KMS-11 (cell line): ENCODE data around the gene ASMTL.

Source experiments
- H2AFZ ChIP-seq: fragments of 200-600 bp; sonication (generic); 2 replicates; pipeline ENCODE4 v1.6.1; 2016; ENCODE audit warnings: antibody characterized with exemption, mixed run types, low read depth
- H3K27ac ChIP-seq: fragments of 200-600 bp; sonication (generic); 2 replicates; pipeline ENCODE4 v1.6.1; 2016; ENCODE audit warnings: mild to moderate bottlenecking, mixed run types
- H3K27me3 ChIP-seq: fragments of 200-600 bp; sonication (generic); 2 replicates; pipeline ENCODE4 v1.6.1; 2017; ENCODE audit warnings: mild to moderate bottlenecking, low read depth, mixed run types, moderate library complexity; ENCODE audit not compliant: insufficient read depth
- H3K36me3 ChIP-seq: fragments of 200-600 bp; sonication (generic); 2 replicates; pipeline ENCODE4 v1.6.1; 2017; ENCODE audit warnings: mild to moderate bottlenecking, mixed run types; ENCODE audit not compliant: insufficient read depth
- H3K4me1 ChIP-seq: fragments of 200-600 bp; sonication (generic); 2 replicates; pipeline ENCODE4 v1.6.1; 2016; ENCODE audit warnings: mild to moderate bottlenecking, low read depth, mixed run types; ENCODE audit not compliant: poor library complexity, severe bottlenecking
- H3K4me2 ChIP-seq: fragments of 200-600 bp; sonication (generic); 2 replicates; pipeline ENCODE4 v1.7.0; 2016; ENCODE audit warnings: mild to moderate bottlenecking, mixed run types
- H3K4me3 ChIP-seq: fragments of 200-600 bp; sonication (generic); IDR thresholded peaks from 2 replicates; pipeline ENCODE4 v1.6.1; 2017; ENCODE audit warnings: low read depth, low read length, mixed read lengths; ENCODE audit not compliant: insufficient read depth
- H3K79me2 ChIP-seq: fragments of 200-600 bp; sonication (generic); 2 replicates; pipeline ENCODE4 v1.6.1; 2016; ENCODE audit warnings: low read depth, mixed run types; ENCODE audit not compliant: insufficient read depth
- H3K9ac ChIP-seq: fragments of 200-600 bp; sonication (generic); 2 replicates; pipeline ENCODE4 v1.6.1; 2016; ENCODE audit warnings: mild to moderate bottlenecking, mixed run types
- H4K20me1 ChIP-seq: fragments of 200-600 bp; sonication (generic); 2 replicates; pipeline ENCODE4 v1.6.1; 2016; ENCODE audit warnings: mild to moderate bottlenecking, mixed run types; ENCODE audit not compliant: insufficient read depth
- TF ChIP-seq, protein P1 (sequence below): fragments of 200-600 bp; sonication (generic); conservative IDR thresholded peaks from 2 replicates; pipeline ENCODE4 v1.6.1; 2017; ENCODE audit warnings: low read depth, mild to moderate bottlenecking, antibody characterized with exemption, low read length, moderate library complexity, mixed read lengths

ASMTL gene

DNA sequence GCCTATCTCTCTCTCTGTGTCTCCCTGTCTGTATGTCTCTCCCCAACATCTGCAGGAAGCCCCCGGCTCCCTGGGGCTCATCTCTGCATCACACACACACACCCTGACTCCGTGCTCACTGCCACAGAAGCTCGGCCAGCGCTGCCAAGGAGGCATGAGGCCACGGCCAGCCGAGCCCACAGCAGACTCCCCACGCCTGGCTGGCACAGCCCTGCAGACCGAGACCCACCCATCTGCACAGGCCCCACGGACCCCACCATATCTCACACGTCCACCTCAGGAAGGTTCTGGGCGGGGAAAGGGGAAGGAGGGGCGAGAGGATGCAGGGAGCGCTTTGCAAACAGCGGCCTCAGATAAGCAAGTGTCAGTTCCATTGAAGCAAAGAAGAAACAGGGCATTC, 32.3 kb downstream of the ASMTL start:
- no peaks in the 10 kb centered on the region for H3K36me3 ChIP-seq
- H3K27ac ChIP-seq, result no peak overlapping the region
- H3K79me2 ChIP-seq, result no peaks in the 10 kb centered on the region
- no peaks in the 10 kb centered on the region for H4K20me1 ChIP-seq
- TF ChIP-seq, protein P1, sequence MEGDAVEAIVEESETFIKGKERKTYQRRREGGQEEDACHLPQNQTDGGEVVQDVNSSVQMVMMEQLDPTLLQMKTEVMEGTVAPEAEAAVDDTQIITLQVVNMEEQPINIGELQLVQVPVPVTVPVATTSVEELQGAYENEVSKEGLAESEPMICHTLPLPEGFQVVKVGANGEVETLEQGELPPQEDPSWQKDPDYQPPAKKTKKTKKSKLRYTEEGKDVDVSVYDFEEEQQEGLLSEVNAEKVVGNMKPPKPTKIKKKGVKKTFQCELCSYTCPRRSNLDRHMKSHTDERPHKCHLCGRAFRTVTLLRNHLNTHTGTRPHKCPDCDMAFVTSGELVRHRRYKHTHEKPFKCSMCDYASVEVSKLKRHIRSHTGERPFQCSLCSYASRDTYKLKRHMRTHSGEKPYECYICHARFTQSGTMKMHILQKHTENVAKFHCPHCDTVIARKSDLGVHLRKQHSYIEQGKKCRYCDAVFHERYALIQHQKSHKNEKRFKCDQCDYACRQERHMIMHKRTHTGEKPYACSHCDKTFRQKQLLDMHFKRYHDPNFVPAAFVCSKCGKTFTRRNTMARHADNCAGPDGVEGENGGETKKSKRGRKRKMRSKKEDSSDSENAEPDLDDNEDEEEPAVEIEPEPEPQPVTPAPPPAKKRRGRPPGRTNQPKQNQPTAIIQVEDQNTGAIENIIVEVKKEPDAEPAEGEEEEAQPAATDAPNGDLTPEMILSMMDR, result no peak
- H3K9ac ChIP-seq, result no peak overlapping the region
- H3K4me3 ChIP-seq, result no peak overlapping the region
- H3K4me1 ChIP-seq, result no peaks in the 10 kb centered on the region
- no peaks in the 10 kb centered on the region for H3K27me3 ChIP-seq
- H2AFZ ChIP-seq, result no peak overlapping the region
- no peak overlapping the region for H3K4me2 ChIP-seq

DNA sequence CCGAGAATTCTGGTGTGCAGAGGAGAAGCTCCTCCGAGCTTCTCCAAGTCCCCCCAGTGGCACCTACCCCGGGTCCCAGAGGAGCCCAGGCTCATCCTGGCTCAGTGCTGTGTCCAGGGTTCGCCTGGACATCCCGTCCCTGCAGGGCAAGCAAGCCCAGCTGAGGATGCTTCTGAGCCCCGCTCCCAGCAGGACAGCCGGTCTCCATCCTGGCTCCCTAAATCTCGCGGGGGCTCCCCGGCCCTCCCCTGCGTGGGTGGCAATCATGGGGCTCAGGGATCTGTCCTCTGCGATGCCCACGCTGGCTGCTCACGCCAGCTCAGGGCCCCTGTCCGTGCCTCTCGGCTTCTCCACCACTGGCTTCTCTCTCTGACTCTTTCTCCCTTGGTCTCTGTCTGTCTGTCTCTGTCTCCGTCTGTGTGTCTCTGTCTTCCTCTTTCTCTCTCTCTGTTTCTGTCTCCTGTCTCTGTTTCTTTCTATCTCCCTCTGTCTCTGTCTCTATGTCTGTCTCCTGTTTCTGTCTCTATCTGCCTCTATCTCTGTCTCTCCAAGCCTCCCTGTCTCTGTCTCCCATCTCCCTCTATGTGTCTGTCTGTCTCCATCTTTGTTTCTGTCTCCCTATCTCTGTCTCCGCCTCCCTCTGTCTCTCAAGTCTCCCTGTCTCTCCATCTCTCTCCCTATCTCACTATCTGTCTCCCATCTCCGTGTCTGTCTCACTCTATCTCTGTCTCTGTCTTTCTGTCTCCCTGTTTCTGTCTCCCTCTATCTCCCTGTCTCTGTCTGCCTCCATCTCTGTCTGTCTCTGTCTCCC, 33.0 kb downstream of the ASMTL start:
- no peak overlapping the region for H3K27ac ChIP-seq
- H3K9ac ChIP-seq, result no peak overlapping the region

DNA sequence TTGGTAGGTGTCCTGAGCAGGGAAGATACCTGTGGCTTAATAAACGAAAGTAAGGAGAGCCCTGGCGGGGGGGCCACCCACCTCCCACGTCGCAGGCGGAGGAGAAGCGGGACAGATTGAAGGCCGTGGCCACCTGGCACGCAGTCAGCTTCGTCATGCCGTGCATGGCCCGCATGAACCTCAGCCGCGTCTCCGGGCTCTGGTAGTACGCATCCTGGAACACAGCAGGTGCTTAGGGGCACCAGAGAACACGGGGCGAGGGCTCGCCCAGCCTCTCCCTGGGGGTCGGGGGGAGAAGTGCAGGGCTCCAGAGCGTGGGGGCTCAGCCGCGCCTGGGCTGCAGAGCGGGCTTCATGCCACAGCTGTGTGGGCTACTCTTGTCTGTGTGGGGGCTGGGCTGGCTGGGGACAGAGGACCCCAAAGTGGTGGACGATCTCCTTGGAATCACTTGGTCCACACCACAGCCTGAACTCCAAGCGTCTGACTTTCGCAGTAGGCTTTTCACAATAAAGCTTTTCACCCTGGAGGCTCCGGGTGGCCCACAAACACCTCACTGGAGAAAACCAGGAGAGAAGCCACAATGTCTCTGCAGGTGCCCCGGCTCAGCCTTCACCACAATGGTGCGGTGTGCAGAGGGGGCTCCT, 33.7 kb downstream of the ASMTL start:
- no peaks in the 10 kb centered on the region for H3K36me3 ChIP-seq
- no peak overlapping the region for H3K27ac ChIP-seq
- TF ChIP-seq, protein P1, result no peak

More for the DNA sequence above, 33.0 kb downstream of the ASMTL start:
- H4K20me1 ChIP-seq, result no peaks in the 10 kb centered on the region
- no peaks in the 10 kb centered on the region for H3K36me3 ChIP-seq
- no peaks in the 10 kb centered on the region for H3K4me1 ChIP-seq
- TF ChIP-seq, protein P1, result no peak
- H3K4me2 ChIP-seq, result no peak overlapping the region
- H3K79me2 ChIP-seq, result no peaks in the 10 kb centered on the region
- H3K27me3 ChIP-seq, result no peaks in the 10 kb centered on the region
- no peak overlapping the region for H3K4me3 ChIP-seq
- no peak overlapping the region for H2AFZ ChIP-seq

DNA sequence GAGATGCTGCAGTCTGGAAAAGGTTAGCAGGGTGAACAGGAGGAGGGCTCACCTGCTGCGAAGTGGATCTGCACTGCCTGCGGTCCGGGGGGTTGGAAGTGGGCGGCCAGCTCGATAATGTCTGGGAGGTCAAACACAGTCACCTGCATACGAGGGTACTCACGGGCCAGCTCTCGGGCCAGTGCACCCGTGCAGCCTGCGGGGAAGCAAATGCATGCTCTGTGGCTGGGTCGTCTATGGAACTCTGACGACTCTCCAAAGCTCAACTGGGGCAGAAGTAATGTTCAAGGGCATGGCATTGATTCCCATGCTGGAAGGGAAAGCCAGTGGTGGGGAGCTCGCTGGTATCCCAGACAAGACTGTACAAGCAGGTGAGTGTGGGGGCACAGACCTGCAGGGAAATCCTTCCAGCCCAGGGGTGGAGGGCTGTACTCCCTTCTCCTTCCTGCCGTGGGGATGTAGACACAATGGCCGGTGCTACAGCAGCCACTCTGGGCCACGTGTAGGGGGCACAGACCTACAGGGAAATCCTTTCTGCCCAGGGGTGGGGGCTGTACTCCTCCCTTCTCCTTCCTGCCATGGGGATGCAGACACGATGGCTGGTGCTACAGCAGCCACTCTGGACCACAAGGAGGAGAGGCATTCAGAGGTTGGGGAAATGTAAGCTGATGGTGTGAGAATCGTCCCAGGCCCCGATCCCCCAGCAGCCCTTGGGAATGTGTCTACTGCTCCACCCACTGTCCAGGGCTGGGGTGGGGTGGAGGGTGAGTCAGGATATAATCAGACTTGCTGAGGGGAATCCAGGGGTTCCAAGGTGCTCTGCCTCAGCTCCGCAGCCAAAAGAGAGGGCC, 34.6 kb downstream of the ASMTL start:
- Histone ChIP-seq H3K27me3 (no peaks in the 10 kb centered on the region), H2AFZ (no peak overlapping the region), H3K4me2 (no peak overlapping the region), H3K9ac (no peak overlapping the region), H3K4me1 (no peaks in the 10 kb centered on the region), H3K4me3 (no peak overlapping the region), H4K20me1 (no peaks in the 10 kb centered on the region), H3K36me3 (no peaks in the 10 kb centered on the region), H3K79me2 (no peaks in the 10 kb centered on the region), H3K27ac (no peak overlapping the region)
- TF ChIP-seq, protein P1, result no peak

More for the DNA sequence above, 33.7 kb downstream of the ASMTL start:
- H3K27me3 ChIP-seq, result no peaks in the 10 kb centered on the region
- no peaks in the 10 kb centered on the region for H3K79me2 ChIP-seq
- H2AFZ ChIP-seq, result no peak overlapping the region
- H4K20me1 ChIP-seq, result no peaks in the 10 kb centered on the region
- H3K4me2 ChIP-seq, result no peak overlapping the region
- no peak overlapping the region for H3K9ac ChIP-seq
- no peaks in the 10 kb centered on the region for H3K4me1 ChIP-seq
- H3K4me3 ChIP-seq, result no peak overlapping the region
